ENCODE measurements around the gene KIF26A.

KIF26A gene

GRCh38 chr14:104113631-104114420, 24.6 kb upstream of the KIF26A start:
- DNase-seq: no peak

GRCh38 chr14:104114421-104115130, 23.8 kb upstream of the KIF26A start:
- no peak for DNase-seq

- DNase-seq: no peak
Observed at GRCh38 chr14:104115131-104115600, 23.2 kb upstream of the KIF26A start.

- no peak for DNase-seq
Observed at GRCh38 chr14:104115691-104116287, 22.6 kb upstream of the KIF26A start.

GRCh38 chr14:104116288-104116755, 22.1 kb upstream of the KIF26A start:
- DNase-seq: no peak

GRCh38 chr14:104116756-104117340, 21.5 kb upstream of the KIF26A start:
- DNase-seq: no peak

GRCh38 chr14:104117341-104118005, 20.9 kb upstream of the KIF26A start:
- no peak for DNase-seq

GRCh38 chr14:104118006-104118844, 20.2 kb upstream of the KIF26A start:
- DNase-seq: no peak

GRCh38 chr14:104119119-104119487, 19.3 kb upstream of the KIF26A start:
- DNase-seq: no peak

- DNase-seq: no peak
Observed at GRCh38 chr14:104119488-104120251, 18.7 kb upstream of the KIF26A start.

GRCh38 chr14:104120281-104120741, 18.1 kb upstream of the KIF26A start:
- DNase-seq: no peak

GRCh38 chr14:104121142-104121541, 17.2 kb upstream of the KIF26A start:
- no peak for DNase-seq

- no peak for DNase-seq
Observed at GRCh38 chr14:104123879-104124278, 14.5 kb upstream of the KIF26A start.

GRCh38 chr14:104125011-104125410, 13.4 kb upstream of the KIF26A start:
- DNase-seq: no peak

- DNase-seq: no peak
Observed at GRCh38 chr14:104126753-104127152, 11.6 kb upstream of the KIF26A start.

GRCh38 chr14:104128981-104129380, 9.4 kb upstream of the KIF26A start:
- no peak for DNase-seq

- no peak for DNase-seq
Observed at GRCh38 chr14:104129556-104129955, 8.8 kb upstream of the KIF26A start.

GRCh38 chr14:104130974-104131651, 7.3 kb upstream of the KIF26A start:
- no peak for DNase-seq

- no peak for DNase-seq
Observed at GRCh38 chr14:104131968-104132732, 6.2 kb upstream of the KIF26A start.

GRCh38 chr14:104132981-104133380, 5.4 kb upstream of the KIF26A start:
- no peak for DNase-seq

Measured in bone marrow (tissue), 2 donors.